ENCODE data around the gene RUVBL2.
"Not testable (repeated sequence)": the region's sequence is repeated elsewhere in the genome, so short reads cannot be mapped to it uniquely, and the experiment has no call there.

The RUVBL2 gene

GRCh38 chr19:49014123-49014869, 20.6 kb downstream of the RUVBL2 start:
- no peak for DNase-seq (ENCODE audit: low read depth, low spot score)
- H3K4me3 ChIP-seq (ENCODE audit: low read length) = no peak overlapping the region

- no peak for DNase-seq (ENCODE audit: low read depth, low spot score)
- H3K4me3 ChIP-seq (ENCODE audit: low read length) = no peak overlapping the region
Observed at GRCh38 chr19:49014870-49015255, 21.2 kb downstream of the RUVBL2 start.

- no peak for DNase-seq (ENCODE audit: low read depth, low spot score)
- H3K4me3 ChIP-seq (ENCODE audit: low read length) = no peak overlapping the region
Observed at GRCh38 chr19:49016067-49016839, 22.6 kb downstream of the RUVBL2 start.

GRCh38 chr19:49017041-49017665, 23.5 kb downstream of the RUVBL2 start, which contains the start of gene LHB:
LHB (minus strand) TSS chr19:49017091; CDS start chr19:49017081, 10 bp downstream.
- H3K4me3 ChIP-seq (ENCODE audit: low read length) = no peak within 1 kb of the TSS
- no peak for DNase-seq (ENCODE audit: low read depth, low spot score)

GRCh38 chr19:49017666-49018351, 24.1 kb downstream of the RUVBL2 start:
- DNase-seq (ENCODE audit: low read depth, low spot score) = no peak
- H3K4me3 ChIP-seq (ENCODE audit: low read length) = no peak overlapping the region

- DNase-seq (ENCODE audit: low read depth, low spot score) = not testable (repeated sequence)
Observed at GRCh38 chr19:49018388-49019241, 24.9 kb downstream of the RUVBL2 start.

GRCh38 chr19:49019242-49019932, 25.7 kb downstream of the RUVBL2 start:
- H3K4me3 ChIP-seq (ENCODE audit: low read length) = no peak overlapping the region
- DNase-seq (ENCODE audit: low read depth, low spot score) = no peak

More at GRCh38 chr19:49018388-49019241, 24.9 kb downstream of the RUVBL2 start:
- H3K4me3 ChIP-seq (ENCODE audit: low read length) = not testable (repeated sequence)

GRCh38 chr19:49020342-49020741, 26.7 kb downstream of the RUVBL2 start:
- H3K4me3 ChIP-seq (ENCODE audit: low read length) = no peak overlapping the region
- DNase-seq (ENCODE audit: low read depth, low spot score) = no peak

- H3K4me3 ChIP-seq (ENCODE audit: low read length) = no peak overlapping the region
- DNase-seq (ENCODE audit: low read depth, low spot score) = no peak
Observed at GRCh38 chr19:49020931-49021895, 27.5 kb downstream of the RUVBL2 start.

- H3K4me3 ChIP-seq (ENCODE audit: low read length) = no peak overlapping the region
- no peak for DNase-seq (ENCODE audit: low read depth, low spot score)
Observed at GRCh38 chr19:49022116-49022515, 28.4 kb downstream of the RUVBL2 start.

- H3K4me3 ChIP-seq (ENCODE audit: low read length); DNase-seq (ENCODE audit: low read depth, low spot score): not testable (repeated sequence)
Observed at GRCh38 chr19:49024233-49024632, 30.5 kb downstream of the RUVBL2 start, which contains the start of gene CGB3. CGB3 (minus strand) TSS chr19:49024333; CDS start chr19:49023971, 362 bp downstream.

- not testable (repeated sequence) for DNase-seq (ENCODE audit: low read depth, low spot score); H3K4me3 ChIP-seq (ENCODE audit: low read length)
Observed at GRCh38 chr19:49025088-49025487, 31.4 kb downstream of the RUVBL2 start.

GRCh38 chr19:49025599-49025998, 31.9 kb downstream of the RUVBL2 start:
- not testable (repeated sequence) for H3K4me3 ChIP-seq (ENCODE audit: low read length); DNase-seq (ENCODE audit: low read depth, low spot score)

GRCh38 chr19:49028686-49029085, 35.0 kb downstream of the RUVBL2 start:
- not testable (repeated sequence) for H3K4me3 ChIP-seq (ENCODE audit: low read length); DNase-seq (ENCODE audit: low read depth, low spot score)

- DNase-seq (ENCODE audit: low read depth, low spot score); H3K4me3 ChIP-seq (ENCODE audit: low read length): not testable (repeated sequence)
Observed at GRCh38 chr19:49029749-49030148, 36.1 kb downstream of the RUVBL2 start.

GRCh38 chr19:49030323-49030722, 36.6 kb downstream of the RUVBL2 start:
- not testable (repeated sequence) for H3K4me3 ChIP-seq (ENCODE audit: low read length); DNase-seq (ENCODE audit: low read depth, low spot score)
